Hypothalamus (tissue), 51 donors: Measurements from ENCODE around the gene EDNRA.
A peak's percentile ranks its signal among the peaks of the same experiment; 100 is the strongest.

Source experiments
- DNase-seq, 51 donors: peaks; one replicate each; lab custom pipeline; 2025; lab: John Stamatoyannopoulos, UW

EDNRA gene

DNA sequence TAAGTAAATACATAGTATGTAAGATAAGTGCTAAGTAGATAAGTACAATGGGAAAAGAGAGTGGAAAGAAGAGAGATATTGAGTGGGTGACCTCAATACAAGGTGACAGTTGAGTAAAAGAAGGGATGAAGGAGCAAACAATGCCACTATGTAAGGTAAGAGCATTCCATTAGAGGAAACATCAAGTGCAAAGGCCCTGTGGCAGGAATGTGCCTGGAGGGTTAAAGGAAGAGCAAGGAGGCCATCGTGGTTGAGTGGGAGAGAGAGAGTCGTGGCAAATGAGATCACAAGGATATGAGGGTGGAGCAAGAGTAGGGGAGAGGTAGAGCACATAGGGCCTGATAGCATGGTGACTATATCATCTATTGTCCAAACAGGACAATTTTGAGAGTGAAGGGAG is 13.4 kb downstream of the EDNRA start:
- DNase-seq: no peak

DNA sequence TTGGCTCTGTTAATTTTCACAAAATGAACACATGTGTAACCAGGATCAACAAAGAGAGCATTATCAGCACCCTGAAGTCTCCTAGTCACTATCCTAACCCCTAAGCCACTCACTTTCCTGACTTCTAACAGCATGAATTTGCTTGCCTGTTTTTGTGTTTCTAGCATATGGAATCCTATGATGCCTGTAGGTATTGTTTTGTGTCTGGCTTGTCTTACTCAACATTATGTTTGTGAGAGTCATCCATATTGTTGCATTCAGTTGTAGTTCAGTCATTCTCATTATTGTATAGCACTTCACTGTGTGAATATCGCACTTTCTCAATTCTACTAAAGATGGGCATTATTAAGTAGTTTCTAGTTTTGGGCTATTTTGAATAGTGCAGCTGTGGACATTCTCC is 15.6 kb downstream of the EDNRA start:
- no peak for DNase-seq

DNA sequence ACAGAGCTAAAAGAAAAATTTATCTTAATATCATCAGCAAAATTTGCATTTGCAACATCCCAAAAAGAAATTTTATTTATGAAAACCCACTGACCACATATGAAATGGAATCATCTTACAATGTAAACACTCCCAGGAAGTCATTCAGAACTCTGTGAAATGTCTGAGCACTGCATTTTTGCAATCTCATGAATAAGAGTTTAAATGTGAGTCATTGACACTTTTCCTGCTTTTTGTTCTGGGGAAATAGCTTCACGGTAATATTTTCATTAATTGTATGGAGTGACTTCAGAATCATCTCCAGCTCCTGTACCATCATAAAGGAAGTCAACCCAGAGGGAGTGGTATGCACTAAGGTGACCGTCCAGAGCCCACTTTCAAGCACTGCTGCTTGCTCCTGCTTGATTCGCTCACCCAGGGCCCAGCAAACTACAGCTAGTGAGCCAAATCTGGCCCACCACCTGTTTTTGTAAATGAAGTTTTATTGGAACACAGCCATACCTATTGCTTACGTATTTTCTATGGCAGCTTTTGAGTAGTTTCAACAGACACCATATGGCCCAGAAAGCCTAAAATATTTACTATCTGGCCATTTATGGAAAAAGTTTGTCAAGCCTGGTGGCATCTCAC is 17.2 kb downstream of the EDNRA start:
- DNase-seq: no peak

DNA sequence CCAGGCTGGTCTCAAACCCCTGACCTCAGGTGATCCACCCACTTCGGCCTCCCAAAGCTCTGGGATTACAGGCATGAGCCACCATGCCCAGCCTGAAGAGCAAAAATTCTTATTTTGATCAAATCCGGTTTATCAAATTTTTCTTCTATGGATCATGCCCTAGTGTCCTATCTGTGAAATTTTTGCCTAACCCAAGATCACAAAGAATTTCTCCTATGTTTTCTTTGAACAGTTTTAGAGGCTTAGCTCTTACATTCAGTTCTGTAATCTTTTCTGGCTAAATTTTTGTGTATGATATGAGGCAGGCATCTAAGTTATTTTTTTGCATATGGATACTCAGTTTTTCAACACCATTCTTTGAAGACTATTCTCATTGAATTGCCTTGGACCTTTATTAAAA is 27.4 kb downstream of the EDNRA start:
- no peak for DNase-seq

DNA sequence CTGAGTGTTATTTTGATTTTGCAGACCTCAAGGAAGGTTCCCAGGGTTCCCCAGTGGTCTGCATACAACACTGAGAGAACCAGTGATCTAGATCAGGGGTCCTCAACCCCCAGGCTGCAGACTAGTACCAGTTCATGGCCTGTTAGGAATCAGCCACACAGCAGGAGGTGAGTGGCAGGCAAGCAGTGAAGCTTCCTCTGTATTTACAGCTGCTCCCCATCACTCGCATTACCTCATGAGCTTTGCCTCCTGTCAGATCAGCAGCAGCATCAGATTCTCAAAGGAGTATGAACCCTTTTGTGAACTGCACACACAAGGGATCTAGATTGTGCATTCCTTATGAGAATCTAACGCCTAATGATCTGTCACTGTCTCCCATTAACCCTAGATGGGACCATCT is 28.5 kb downstream of the EDNRA start:
- DNase-seq: no peak

DNA sequence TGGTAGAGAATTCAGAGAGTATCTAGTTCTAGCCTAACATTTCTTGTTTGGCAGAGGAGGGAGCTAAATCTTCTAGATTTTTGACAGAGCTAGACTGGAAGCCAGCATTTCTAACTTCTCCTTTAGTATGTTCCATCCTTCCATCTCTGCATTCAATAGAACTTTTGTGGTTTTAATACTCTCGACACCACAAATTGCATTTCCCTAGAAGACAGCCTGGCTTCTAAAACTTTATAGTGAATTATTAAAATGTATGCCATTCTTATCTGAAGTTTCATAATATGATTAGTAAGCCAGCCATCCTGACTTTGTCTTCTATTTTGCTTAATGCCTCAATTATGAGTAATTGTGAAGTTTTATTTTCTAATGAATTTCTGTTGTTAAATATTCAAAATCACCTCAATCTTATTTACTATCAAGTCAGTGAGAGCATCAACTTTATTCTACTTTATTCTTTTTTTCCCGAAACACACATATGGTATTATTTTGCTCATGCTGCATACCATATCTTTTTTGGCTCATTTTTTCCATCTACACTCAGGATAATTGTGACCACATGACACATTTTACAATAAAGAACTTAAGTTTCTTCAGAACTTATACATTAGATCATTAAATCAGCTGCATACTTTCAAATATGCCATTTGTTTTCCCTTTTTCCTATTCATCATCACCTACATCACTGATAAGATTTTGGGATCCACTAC is 30.2 kb downstream of the EDNRA start:
- no peak for DNase-seq

DNA sequence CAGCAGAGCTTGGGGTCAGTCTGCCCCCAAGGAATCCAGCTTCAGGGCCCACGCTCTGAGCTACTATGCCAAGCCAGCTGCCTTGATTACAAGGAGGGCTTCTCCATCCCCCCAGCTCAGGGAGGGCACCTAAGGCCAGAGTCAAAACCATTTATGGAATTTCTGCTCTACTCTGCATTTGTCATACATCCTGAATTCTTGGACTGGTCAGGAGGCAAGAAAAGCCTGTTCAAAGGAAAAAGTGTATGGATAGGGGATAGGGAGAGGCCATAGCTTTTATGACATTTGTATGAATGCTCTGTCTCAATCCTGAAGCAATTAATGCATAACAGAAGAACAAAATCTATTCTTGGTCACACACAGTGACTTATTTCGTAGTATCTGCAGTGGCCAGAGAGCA is 32.2 kb downstream of the EDNRA start:
- no peak for DNase-seq

DNA sequence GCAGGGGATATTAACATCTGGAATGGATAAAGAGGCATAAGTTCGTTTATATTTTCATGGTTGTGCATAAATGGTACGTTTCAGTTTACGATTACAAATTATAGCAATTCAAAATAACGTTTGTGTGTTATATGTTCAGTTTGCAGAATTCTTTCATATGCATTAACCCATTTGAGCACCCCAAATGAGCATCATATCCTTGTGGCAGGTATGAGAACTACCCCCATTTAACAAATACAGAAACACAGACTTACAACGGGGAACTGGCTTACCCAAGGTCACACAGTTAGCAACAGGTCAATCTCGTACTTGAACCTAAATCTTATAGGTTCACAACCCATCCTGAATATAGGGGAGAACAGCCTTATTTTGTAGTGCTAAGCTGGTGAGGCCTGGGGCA is 33.1 kb downstream of the EDNRA start:
- DNase-seq: no peak

DNA sequence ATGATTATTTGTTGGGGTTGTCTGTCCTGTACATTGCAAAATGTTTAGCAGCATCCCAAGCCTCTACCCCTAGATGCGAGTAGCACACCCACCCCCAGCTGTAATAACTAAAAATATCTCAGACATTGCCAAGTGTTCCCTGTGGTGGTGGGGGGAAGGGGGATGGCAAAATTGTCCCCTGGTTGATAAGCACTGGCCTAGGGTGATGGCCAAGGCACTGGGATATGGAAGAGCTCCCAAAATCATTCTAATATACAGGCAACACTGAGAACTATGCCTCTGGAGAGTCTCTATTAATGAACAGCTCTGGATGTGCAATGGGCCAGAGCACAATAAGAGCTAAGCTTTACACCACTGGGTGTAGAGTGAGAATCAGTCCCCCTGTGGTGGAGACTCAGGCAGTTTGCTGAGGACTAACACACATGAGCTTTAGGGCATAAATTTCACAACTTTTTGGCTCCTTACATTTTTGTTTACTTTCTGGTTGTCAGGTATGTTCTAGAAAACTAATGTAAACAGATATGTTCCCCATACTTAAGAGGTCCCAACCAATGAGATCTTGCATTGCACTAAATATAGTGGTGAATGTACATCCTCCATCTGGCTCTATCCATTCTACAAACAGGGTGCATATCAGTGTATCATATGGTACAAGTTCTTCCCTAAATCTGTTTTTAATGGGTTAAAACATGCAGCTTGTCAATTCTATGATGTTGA is 34.5 kb downstream of the EDNRA start:
- DNase-seq: no peak

DNA sequence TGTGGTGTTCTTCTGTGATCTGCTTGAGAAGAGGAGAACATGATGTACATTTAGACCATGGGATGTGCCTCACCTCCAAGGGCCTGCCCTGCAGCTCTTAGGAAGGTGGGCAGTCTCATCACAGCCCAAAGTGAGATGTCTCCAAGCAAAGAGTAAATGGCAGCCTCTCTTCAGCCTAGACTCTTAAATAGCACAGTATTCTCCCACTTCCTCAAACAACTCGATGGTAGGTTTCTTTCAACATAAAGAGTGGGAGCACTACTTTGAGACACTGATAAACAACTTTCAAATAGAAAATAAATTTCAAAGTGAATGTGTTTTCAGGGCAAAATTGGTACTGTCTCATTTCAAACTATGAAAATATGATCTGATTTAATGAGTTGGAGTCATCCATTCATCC is 35.2 kb downstream of the EDNRA start:
- DNase-seq: no peak

DNA sequence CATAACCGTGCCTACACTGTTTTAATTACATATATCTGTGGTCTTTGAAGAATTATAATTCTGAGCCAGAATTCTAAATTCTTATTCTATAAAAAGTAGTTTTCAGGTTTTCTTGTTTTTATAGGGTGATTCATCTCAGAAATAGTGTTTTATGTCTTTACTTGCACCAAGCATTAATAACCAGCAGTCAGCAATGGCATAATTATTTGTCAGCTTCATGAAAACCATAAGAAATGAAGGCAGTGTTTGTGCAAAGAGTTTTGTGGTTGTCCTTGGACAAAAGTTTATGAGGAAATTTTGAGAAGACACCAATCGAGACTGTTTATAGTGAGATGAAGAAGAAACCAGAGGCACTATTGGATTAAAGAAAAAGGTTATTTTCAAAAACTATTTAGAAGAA is 37.2 kb downstream of the EDNRA start:
- no peak for DNase-seq

DNA sequence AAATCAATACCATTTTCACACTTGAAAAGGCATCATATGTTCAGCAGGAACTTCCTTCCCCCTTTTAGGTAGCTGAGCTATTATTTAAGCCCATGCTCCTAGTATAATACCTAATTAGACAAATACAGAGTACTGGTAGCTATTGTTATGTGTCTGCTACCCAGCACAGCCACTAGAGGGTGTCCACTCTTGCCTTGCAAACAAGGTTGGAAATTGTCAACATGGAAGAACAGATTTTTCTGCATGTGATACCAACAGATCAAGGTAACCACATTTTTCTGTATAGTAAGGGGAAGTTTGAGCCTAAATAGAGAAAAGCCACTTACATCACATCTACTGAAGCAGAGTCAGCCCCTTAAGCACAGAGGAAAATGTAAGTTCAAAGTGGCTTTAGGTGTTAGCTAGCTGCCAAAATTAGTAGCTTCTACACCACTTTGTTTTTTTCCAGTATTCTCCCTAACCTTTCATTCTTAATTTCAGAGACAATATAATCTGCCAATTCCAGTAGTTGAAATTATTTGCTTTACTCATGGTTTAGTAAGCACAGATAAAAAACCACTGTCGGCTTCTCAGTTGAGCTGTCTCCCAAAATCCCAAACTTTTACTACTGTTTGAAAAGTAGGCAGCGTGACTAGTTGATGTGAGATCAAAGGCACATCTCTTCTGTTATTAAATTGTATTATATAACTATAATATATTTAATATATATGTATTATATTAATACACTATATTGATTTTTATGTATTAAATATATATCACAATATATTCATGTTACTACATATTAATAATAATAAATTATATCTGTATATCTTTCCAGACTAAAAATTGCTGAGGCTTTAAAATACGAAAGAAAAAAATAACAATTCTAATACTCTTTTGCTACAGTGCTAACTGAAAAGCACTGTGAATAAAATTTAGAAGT is 38.2 kb downstream of the EDNRA start:
- DNase-seq: peak in 30 of 51 donors; percentile 0 to 68 (median 22)

DNA sequence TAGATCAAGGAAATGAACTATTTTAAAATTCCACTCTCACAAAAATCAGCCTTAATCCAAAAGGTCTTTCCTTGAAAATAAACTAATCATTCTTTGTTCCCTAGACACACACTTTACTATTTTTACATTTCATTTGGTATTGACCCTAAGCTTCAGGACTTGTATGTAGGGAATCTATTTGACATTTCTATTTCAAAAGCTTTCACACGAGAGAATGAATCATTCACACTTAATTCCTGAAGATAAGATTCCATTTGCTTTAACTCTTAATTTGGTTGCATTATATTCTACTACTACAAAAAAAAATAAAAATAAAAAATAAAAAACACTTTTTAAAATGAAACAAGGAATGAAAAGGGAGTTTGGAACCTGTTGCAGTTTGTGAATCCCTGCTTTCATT is 43.7 kb downstream of the EDNRA start:
- DNase-seq: no peak

DNA sequence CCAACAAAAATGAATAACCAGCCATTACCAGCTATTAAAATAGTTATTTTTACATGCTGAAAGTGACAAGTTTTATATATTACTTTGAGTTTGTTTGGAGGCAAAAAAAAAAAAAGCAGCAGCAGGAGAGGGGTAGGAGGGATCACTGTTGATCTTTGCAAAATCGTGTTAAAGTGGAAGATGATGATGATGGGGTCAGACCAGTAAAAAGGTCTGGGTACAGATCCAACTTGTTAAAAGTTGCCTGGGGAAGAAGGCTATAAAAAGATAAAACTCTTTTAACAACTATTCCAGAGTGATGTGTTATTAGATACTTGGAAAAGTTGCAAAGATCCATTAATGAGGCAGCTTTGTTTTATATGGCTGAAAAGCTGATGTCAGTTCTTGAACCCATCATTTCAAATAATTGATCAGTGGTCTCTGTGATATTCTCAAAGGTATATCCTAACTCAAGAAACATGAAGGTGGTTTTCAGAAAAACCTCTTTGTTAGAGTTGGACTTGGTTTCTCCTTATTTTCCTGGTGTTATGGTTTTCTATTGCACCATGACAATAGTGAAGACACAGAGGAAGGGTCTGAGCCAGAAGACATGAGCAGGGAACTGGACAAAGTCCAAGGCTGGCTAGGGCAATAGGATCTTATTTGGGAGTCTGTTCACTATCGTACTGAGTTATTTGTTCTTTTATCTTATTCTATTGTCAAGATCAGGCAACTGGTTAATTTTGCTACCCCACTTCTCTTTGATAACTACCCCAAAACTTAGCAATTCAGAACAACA is 44.8 kb downstream of the EDNRA start:
- DNase-seq: no peak

DNA sequence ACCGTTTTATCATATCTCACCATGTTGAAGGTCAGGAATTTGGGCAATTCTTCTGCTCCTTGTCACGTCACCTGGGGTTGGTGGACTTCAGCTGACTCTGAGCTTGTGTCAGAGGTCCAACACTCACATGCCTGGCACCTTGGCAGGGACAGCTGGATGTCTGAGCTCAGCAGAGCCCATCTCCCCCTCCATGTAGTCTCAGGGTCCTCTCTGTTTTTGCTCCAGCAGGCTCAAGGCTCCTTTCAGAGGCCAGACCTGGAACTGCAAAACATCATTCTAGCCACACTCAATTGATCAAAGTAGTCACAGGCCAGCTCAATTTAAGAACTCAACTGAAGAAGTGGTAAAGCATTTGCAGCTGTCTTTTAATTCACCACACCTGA is 45.4 kb downstream of the EDNRA start:
- no peak for DNase-seq

DNA sequence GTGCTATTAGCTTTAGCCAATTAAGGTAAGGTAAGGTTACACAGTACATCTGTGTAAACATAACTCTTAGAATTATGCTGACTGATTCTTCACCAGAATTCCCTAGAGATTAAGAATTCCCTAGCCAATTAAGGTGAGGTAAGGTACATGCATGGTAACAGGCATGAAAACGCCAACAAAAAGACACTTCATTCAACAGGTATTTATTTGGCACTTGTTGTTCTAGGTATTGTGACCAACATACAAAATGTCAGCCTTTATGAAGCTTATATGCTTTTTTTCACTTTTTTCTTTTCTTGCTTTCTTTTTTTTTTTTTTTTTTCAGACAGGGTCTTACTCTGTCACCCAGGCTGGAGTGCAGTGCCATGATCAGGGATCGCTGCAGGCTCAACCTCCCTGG is 47.2 kb downstream of the EDNRA start:
- no peak for DNase-seq

DNA sequence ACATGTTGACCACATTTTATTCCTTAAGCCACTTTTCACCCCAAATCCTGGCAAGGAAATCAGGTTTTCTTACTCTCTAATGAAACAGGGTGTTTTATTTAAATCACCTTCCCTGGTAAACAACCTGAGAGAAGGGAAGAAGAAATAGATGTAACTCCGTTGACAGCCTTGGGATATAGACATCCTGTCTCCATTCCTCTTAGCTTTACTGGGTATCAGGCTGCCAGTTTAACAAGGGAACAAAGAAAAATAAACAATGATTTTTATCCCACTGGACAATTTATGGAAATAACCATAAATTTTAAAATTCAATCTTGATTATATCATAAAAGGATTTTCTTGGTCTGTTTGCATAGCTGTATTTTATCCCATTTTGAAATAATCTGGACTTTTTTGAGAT is 49.2 kb downstream of the EDNRA start:
- no peak for DNase-seq

DNA sequence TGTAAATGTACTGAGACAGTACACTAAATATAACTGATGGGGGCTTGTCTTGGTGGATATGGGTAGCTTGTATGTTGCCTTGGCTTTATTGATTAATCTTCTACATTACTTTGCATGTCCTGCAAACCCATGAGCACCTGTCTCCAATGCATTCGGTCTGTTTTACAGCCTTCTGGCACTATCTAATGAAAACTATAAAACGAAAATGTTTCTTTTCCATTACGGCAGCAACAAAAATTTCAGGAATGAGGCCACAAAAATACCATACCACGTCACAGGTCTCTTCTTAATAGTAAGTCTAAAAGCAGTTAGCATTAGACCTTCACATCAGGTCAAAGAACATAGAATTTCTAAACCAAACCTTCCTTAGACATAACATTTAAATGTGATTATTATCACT is 49.8 kb downstream of the EDNRA start:
- DNase-seq: no peak

DNA sequence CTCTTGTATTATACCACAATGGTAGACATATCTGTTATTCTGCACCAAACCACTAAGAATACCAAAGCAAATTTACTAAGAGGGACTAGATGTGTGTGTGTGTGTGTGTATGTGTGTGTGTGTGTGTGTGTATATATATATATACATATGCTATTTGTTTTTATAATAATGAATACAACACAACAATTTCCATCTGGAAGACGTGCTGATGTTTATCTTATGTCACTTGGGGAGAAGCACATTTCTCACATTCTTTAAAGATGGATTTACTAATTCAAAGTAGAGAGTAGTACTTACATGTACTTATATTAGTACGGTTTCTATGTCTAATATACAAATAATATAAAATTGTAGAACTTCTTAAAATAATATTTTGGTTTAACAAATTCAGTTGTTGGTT is 52.0 kb downstream of the EDNRA start:
- DNase-seq: no peak

DNA sequence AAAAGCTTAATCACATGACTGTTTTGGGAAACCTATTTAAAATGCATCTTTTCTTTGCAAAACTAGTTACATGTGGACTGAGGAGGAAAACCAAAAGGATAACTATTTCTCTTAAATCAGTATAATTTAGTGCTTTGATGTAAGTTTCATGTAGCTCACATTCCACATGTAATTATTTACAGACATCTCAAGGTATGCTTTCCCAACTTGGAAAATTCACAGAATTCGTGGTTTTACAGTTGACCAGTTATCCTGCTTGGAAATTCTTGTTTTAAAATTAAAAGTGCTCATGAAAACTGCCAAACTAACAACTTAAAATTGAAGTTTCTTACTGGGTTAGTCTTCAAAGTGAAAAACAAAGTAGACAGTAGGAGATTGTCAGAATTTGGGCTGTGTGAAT is 52.4 kb downstream of the EDNRA start:
- DNase-seq: no peak
